HepG2 (cell line): Measurements from ENCODE around the gene CCDC142. TPM values are rescaled to one million over a fixed set of nuclear protein-coding genes. Genes with fewer than 3 reads are reported as not detected.

Source experiments
- BCLAF1 ChIP-seq: fragments of 450-650 bp; IDR thresholded peaks from 2 replicates; pipeline ENCODE4 v1.6.1; 2017; ENCODE audit warnings: mild to moderate bottlenecking
- CBX1 ChIP-seq: IDR thresholded peaks from one replicate; pipeline ENCODE4 v1.6.1; 2016; ENCODE audit warnings: antibody characterized with exemption, low read depth
- ETV5 ChIP-seq: IDR thresholded peaks from 2 replicates; pipeline ENCODE4 v1.6.1; 2018; ENCODE audit warnings: missing biosample characterization, missing genetic modification reagents, inconsistent platforms, borderline replicate concordance
- HDAC6 ChIP-seq: fragments of 200-600 bp; sonication (generic); IDR thresholded peaks from 2 replicates; pipeline ENCODE4 v1.7.0; 2017; ENCODE audit warnings: mild to moderate bottlenecking, antibody characterized with exemption, low read length, low read depth
- HNRNPL ChIP-seq: fragments of 200-400 bp; formaldehyde crosslinking; IDR thresholded peaks from 2 replicates; pipeline ENCODE4 v1.6.1; 2017; ENCODE audit warnings: mild to moderate bottlenecking, low read depth, low read length
- JARID2 ChIP-seq: sonication (generic); formaldehyde crosslinking; IDR thresholded peaks from 2 replicates; pipeline ENCODE4 v1.8.1; 2023; ENCODE audit warnings: missing genetic modification reagents, inconsistent platforms; ENCODE audit not compliant: insufficient replicate concordance
- RBM22 ChIP-seq: fragments of 200-400 bp; formaldehyde crosslinking; optimal IDR thresholded peaks from 2 replicates; pipeline ENCODE3; 2017; ENCODE audit warnings: mild to moderate bottlenecking, low read length, moderate library complexity
- XRCC5 ChIP-seq: fragments of 200-400 bp; formaldehyde crosslinking; optimal IDR thresholded peaks from 2 replicates; pipeline ENCODE3; 2017; ENCODE audit warnings: mild to moderate bottlenecking, low read length
- YEATS4 ChIP-seq: sonication (generic); formaldehyde crosslinking; IDR thresholded peaks from 2 replicates; pipeline ENCODE4 v1.4.0; 2020; ENCODE audit warnings: missing genetic modification reagents, borderline replicate concordance
- ZC3H4 ChIP-seq: sonication (generic); formaldehyde crosslinking; IDR thresholded peaks from 2 replicates; pipeline ENCODE4 v1.4.0; 2020; ENCODE audit warnings: missing genetic modification reagents, borderline replicate concordance
- ZKSCAN1 ChIP-seq: fragments of 150-350 bp; IDR thresholded peaks from 2 replicates; pipeline ENCODE4 v1.6.1; 2014; ENCODE audit warnings: low read length
- ZNF12 ChIP-seq: sonication (generic); formaldehyde crosslinking; IDR thresholded peaks from 2 replicates; pipeline ENCODE4 v1.5.0; 2020; ENCODE audit warnings: missing genetic modification reagents
- ZNF775 ChIP-seq: sonication (generic); formaldehyde crosslinking; IDR thresholded peaks from 2 replicates; pipeline ENCODE4 v1.4.0; 2020; ENCODE audit warnings: missing genetic modification reagents, mild to moderate bottlenecking, moderate library complexity, borderline replicate concordance
- ZNF781 ChIP-seq: sonication (generic); formaldehyde crosslinking; IDR thresholded peaks from 2 replicates; pipeline ENCODE4 v1.5.1; 2020; ENCODE audit warnings: borderline replicate concordance, mild to moderate bottlenecking, missing genetic modification reagents; ENCODE audit errors: not compliant biosample characterization
- ZSCAN31 ChIP-seq: sonication (generic); formaldehyde crosslinking; IDR thresholded peaks from 2 replicates; pipeline ENCODE4 v1.5.0; 2020; ENCODE audit warnings: low read depth, mild to moderate bottlenecking, missing genetic modification reagents
- polyA plus RNA-seq, 8 experiments: library from polyadenylated mRNA; depleted of rRNA in 3 of 8; stranded (reverse) in 7 of 8; unstranded in 1 of 8; fragments of >200 nt; fragmentation: Illumina TruSeq in 4 of 8; extraction: Trizol in 4 of 8; gene quantifications; 2 replicates each; pipeline versions ENCODE4 v1.2.1 to v1.2.3, GENCODE V29; 2011 to 2016; ENCODE audit warnings: low read depth in 4 of 8, missing spikeins in 1 of 8, mixed read lengths in 1 of 8; ENCODE audit not compliant: insufficient read depth in 1 of 8
- total RNA-seq, 5 experiments: library from RNA; depleted of rRNA; stranded (reverse); fragments of >200 nt; fragmentation: Illumina TruSeq; extraction: Trizol; gene quantifications; 2 replicates each; pipeline ENCODE4 v1.2.3, GENCODE V29; 2016; ENCODE audit warnings: low read depth in 1 of 5
- TF ChIP-seq, protein P1 (sequence below): sonication (generic); formaldehyde crosslinking; IDR thresholded peaks from 2 replicates; pipeline ENCODE4 v1.5.1; 2020; ENCODE audit warnings: missing genetic modification reagents, mild to moderate bottlenecking, borderline replicate concordance
- TF ChIP-seq, protein P2 (sequence below): IDR thresholded peaks from 2 replicates; pipeline ENCODE4 v1.6.1; 2012; ENCODE audit warnings: inconsistent platforms

Gene CCDC142
- total and polyA plus RNA-seq, 2 of the 13 experiments (the other 11 are each of a cell fraction or from before 2014, with no cell fraction given) = 14.7 to 30.4 TPM

- TF ChIP-seq RBM22 (peak; percentile 91), ZSCAN31 (CRISPR knock-in tag) (peak; percentile 89), ZNF775 (CRISPR knock-in tag) (0 out of 2 replicates have a peak, but pooled peaks have one; percentile 54), ZC3H4 (no peak), ZKSCAN1 (no peak), ETV5 (CRISPR knock-in tag) (peak; percentile 47; the same call in 1 of the 2 replicates), XRCC5 (no peak), ZNF781 (no peak), JARID2 (no peak), CBX1 (no peak), HNRNPL (peak; percentile 98), BCLAF1 (no peak), YEATS4 (CRISPR knock-in tag) (peak; percentile 70), HDAC6 (no peak), ZNF12 (peak; percentile 36; the same call in 1 of the 2 replicates)
- TF ChIP-seq, protein P1, sequence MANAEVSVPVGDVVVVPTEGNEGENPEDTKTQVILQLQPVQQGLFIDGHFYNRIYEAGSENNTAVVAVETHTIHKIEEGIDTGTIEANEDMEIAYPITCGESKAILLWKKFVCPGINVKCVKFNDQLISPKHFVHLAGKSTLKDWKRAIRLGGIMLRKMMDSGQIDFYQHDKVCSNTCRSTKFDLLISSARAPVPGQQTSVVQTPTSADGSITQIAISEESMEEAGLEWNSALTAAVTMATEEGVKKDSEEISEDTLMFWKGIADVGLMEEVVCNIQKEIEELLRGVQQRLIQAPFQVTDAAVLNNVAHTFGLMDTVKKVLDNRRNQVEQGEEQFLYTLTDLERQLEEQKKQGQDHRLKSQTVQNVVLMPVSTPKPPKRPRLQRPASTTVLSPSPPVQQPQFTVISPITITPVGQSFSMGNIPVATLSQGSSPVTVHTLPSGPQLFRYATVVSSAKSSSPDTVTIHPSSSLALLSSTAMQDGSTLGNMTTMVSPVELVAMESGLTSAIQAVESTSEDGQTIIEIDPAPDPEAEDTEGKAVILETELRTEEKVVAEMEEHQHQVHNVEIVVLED (CRISPR knock-in tag) = peak; percentile 42; the same call in 1 of the 2 replicates
- TF ChIP-seq, protein P2, sequence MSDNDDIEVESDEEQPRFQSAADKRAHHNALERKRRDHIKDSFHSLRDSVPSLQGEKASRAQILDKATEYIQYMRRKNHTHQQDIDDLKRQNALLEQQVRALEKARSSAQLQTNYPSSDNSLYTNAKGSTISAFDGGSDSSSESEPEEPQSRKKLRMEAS = peak; percentile 71
Measured at GRCh38 chr2:74429487-74430451, 53.0 kb downstream of the CCDC142 start (continued).
